Right ventricle myocardium inferior (tissue), 1 donor: Measurements from ENCODE around the gene APBB2. TPM values are rescaled to one million over a fixed set of nuclear protein-coding genes. Genes with fewer than 3 reads are reported as not detected.

Experiments used
- total RNA-seq: library from RNA; stranded (reverse); fragmentation: NEBNext Ultra II Directional; extraction: Animal tissue kit (Norgen Biotek cat#: 25700); gene quantifications from one replicate; pipeline ENCODE4 v1.2.1, GENCODE V29; 2021
- donor health status: DM: no; HTN: yes; CAD: no; lungs with severe emphysema.

APBB2 gene
- total RNA-seq, 1 donor from 2014 or later, result 23.8 TPM

Other genes starting within 250 kb of the APBB2 start
- 7.9 TPM for gene UCHL1, start 42.4 kb upstream of the APBB2 start, total RNA-seq